Calu3 (cell line): ENCODE measurements around the gene LCTL. TPM values are rescaled to one million over a fixed set of nuclear protein-coding genes. Genes with fewer than 3 reads are reported as not detected.
A peak's percentile ranks its signal among the peaks of the same experiment; 100 is the strongest.

Experiments
- BruUV-seq: library from RNA; stranded (reverse); fragments of 400-500 nt; replicated peaks from 2 replicates; lab custom pipeline; 2021; lab: Mats Ljungman, UMichigan
- CTCF ChIA-PET: fragments of 300-600 bp; sonication (Branson Sonifier 250); formaldehyde crosslinking; loops from one replicate; lab custom pipeline; 2022; ENCODE audit warnings: antibody characterized with exemption; lab: Charles Lee
- DNase-seq: peaks from one replicate; pipeline ENCODE4 v3.0.0; 2022
- H3K27ac Mint-ChIP-seq: one replicate; pipeline ENCODE4 v1.8.0; 2022; ENCODE audit warnings: mixed read lengths; ENCODE audit not compliant: unreplicated experiment
- H3K27me3 Mint-ChIP-seq: one replicate; pipeline ENCODE4 v1.8.0; 2022; ENCODE audit warnings: mixed read lengths; ENCODE audit not compliant: unreplicated experiment
- H3K36me3 Mint-ChIP-seq: one replicate; pipeline ENCODE4 v1.8.0; 2022; ENCODE audit warnings: mild to moderate bottlenecking, moderate library complexity, mixed read lengths; ENCODE audit not compliant: insufficient read depth, unreplicated experiment
- H3K4me1 Mint-ChIP-seq: one replicate; pipeline ENCODE4 v1.8.0; 2022; ENCODE audit warnings: mild to moderate bottlenecking, low read depth, mixed read lengths; ENCODE audit not compliant: unreplicated experiment
- H3K4me3 Mint-ChIP-seq: one replicate; pipeline ENCODE4 v1.8.0; 2022; ENCODE audit warnings: mild to moderate bottlenecking, low read depth, moderate library complexity, mixed read lengths; ENCODE audit not compliant: unreplicated experiment
- H3K9me3 Mint-ChIP-seq: one replicate; pipeline ENCODE4 v1.8.0; 2022; ENCODE audit warnings: low read depth, mixed read lengths; ENCODE audit not compliant: unreplicated experiment
- CTCF ChIP-seq: fragments of 200-600 bp; IDR thresholded peaks from one replicate; pipeline ENCODE4 v1.8.0; 2022; ENCODE audit warnings: antibody characterized with exemption; ENCODE audit not compliant: unreplicated experiment
- intact Hi-C: fragments of 100-400 bp; cut with micrococcal nuclease; formaldehyde crosslinking; loops from one replicate; pipeline ENCODE4 v1.10.0; 2022; ENCODE audit not compliant: unreplicated experiment
- total RNA-seq: library from RNA; stranded (reverse); gene quantifications from 2 replicates; pipeline ENCODE4 v1.2.3, GENCODE V29; 2022

LCTL gene
- total RNA-seq, 1 experiment from 2014 or later, result 0.35 TPM

GRCh38 chr15:66567897-66568296 lies 2.1 kb upstream of the LCTL start:
- Mint-ChIP-seq H3K27me3 (no peaks in the 10 kb centered on the region), H3K4me3 (no peak overlapping the region), H3K9me3 (no peaks in the 10 kb centered on the region), H3K36me3 (no peaks in the 10 kb centered on the region), H3K27ac (no peak overlapping the region), H3K4me1 (peaks cover 13% of the 10 kb centered on the region)
- intact Hi-C loops, result no loop called here
- no peak for TF ChIP-seq CTCF
- DNase-seq, result no peak
- CTCF ChIA-PET, result no interaction called here
- BruUV-seq, result no TSS peak

GRCh38 chr15:66566963-66567531 lies 1.2 kb upstream of the LCTL start:
- CTCF ChIA-PET, result interaction anchor here (0.6 to 1.6 kb wide), 4 partner anchors 8 to 1869 kb away, joined by 4 to 5 read pairs (median 4); no protein-coding TSS in a partner anchor
- Mint-ChIP-seq H3K4me3 (no peak overlapping the region), H3K4me1 (peaks cover 13% of the 10 kb centered on the region), H3K27me3 (no peaks in the 10 kb centered on the region), H3K9me3 (no peaks in the 10 kb centered on the region), H3K27ac (no peak overlapping the region), H3K36me3 (no peaks in the 10 kb centered on the region)
- peak; percentile 76 for DNase-seq
- intact Hi-C loops, result no loop called here
- peak; percentile 49 for TF ChIP-seq CTCF
- no TSS peak for BruUV-seq

- H3K9me3 Mint-ChIP-seq, result no peaks in the 10 kb centered on the region
- H3K4me3 Mint-ChIP-seq, result no peak overlapping the region
- CTCF ChIA-PET, result interaction anchor here (0.8 kb wide), 1 partner anchor 46 kb away, joined by 5 read pairs; no protein-coding TSS in a partner anchor
- H3K4me1 Mint-ChIP-seq, result peaks cover 13% of the 10 kb centered on the region
- no peak overlapping the region for H3K27ac Mint-ChIP-seq
- no peak for DNase-seq
- TF ChIP-seq CTCF, result no peak
- BruUV-seq, result no TSS peak
- no peaks in the 10 kb centered on the region for H3K36me3 Mint-ChIP-seq
- intact Hi-C loops, result no loop called here
- no peaks in the 10 kb centered on the region for H3K27me3 Mint-ChIP-seq
Measured at GRCh38 chr15:66565141-66565641, 607 bp downstream of the LCTL start.

- BruUV-seq, result no TSS peak
- CTCF ChIA-PET, result no interaction called here
- no peaks in the 10 kb centered on the region for H3K9me3 Mint-ChIP-seq
- intact Hi-C loops, result no loop called here
- H3K36me3 Mint-ChIP-seq, result no peaks in the 10 kb centered on the region
- peaks cover 13% of the 10 kb centered on the region for H3K4me1 Mint-ChIP-seq
- no peaks in the 10 kb centered on the region for H3K27me3 Mint-ChIP-seq
- no peak overlapping the region for H3K4me3 Mint-ChIP-seq
- no peak overlapping the region for H3K27ac Mint-ChIP-seq
- no peak for TF ChIP-seq CTCF
- DNase-seq, result no peak
Measured at GRCh38 chr15:66564136-66565041, 1.4 kb downstream of the LCTL start.
